ENCODE data around the gene SNRPA.

SNRPA gene

DNA sequence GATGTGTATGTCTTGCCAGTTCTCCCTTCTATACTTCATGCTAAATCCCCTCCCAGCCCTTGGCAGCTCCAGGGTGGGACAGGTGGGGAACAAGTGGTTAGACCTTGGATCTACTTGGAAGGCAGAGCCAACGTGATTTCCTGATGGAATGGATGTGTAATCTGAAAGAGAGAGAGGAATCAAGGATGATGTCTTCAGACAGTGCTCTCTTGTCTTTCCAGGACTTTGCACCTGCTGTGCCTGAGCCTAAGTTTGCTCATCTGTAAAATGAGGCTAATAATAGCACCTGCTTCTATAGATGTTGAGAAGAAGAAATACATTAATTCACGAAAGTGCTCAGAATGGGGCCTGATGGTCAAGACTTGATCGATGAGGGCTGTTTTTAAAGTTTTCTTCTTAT, 41.0 kb downstream of the SNRPA start:
- TF ChIP-seq, protein P1, sequence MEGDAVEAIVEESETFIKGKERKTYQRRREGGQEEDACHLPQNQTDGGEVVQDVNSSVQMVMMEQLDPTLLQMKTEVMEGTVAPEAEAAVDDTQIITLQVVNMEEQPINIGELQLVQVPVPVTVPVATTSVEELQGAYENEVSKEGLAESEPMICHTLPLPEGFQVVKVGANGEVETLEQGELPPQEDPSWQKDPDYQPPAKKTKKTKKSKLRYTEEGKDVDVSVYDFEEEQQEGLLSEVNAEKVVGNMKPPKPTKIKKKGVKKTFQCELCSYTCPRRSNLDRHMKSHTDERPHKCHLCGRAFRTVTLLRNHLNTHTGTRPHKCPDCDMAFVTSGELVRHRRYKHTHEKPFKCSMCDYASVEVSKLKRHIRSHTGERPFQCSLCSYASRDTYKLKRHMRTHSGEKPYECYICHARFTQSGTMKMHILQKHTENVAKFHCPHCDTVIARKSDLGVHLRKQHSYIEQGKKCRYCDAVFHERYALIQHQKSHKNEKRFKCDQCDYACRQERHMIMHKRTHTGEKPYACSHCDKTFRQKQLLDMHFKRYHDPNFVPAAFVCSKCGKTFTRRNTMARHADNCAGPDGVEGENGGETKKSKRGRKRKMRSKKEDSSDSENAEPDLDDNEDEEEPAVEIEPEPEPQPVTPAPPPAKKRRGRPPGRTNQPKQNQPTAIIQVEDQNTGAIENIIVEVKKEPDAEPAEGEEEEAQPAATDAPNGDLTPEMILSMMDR (IDR thresholded peaks at IDR 0.05; ENCODE audit: low read length): no peak
- no peak for TF ChIP-seq EZH2 (IDR thresholded peaks at IDR 0.05; ENCODE audit: borderline replicate concordance, low read length)
- Histone ChIP-seq H3K9me3 (ENCODE audit: low read length) (no peaks in the 10 kb centered on the region), H4K20me1 (ENCODE audit: insufficient read depth, low read length) (no peaks in the 10 kb centered on the region), H2AFZ (ENCODE audit: low read length) (no peak overlapping the region), H3K79me2 (ENCODE audit: insufficient read depth, low read length) (no peaks in the 10 kb centered on the region), H3K27me3 (ENCODE audit: insufficient read depth, low read length) (no peaks in the 10 kb centered on the region), H3K27ac (ENCODE audit: low read depth, low read length, poor library complexity, severe bottlenecking) (peak overlapping the region; percentile 39), H3K9ac (ENCODE audit: low read length) (no peak overlapping the region), H3K36me3 (ENCODE audit: insufficient read depth, low read length) (peaks cover 18% of the 10 kb centered on the region), H3K4me1 (ENCODE audit: insufficient read depth, low read length, severe bottlenecking) (peaks cover 14% of the 10 kb centered on the region), H3K9me2 (ENCODE audit: low read depth, low read length) (no peaks in the 10 kb centered on the region), H3F3A (ENCODE audit: insufficient read depth, low read length) (no peaks in the 10 kb centered on the region), H3K4me2 (ENCODE audit: low read length) (no peak overlapping the region), H3K4me3 (ENCODE audit: low read depth, low read length, poor library complexity, severe bottlenecking) (no peak overlapping the region)

DNA sequence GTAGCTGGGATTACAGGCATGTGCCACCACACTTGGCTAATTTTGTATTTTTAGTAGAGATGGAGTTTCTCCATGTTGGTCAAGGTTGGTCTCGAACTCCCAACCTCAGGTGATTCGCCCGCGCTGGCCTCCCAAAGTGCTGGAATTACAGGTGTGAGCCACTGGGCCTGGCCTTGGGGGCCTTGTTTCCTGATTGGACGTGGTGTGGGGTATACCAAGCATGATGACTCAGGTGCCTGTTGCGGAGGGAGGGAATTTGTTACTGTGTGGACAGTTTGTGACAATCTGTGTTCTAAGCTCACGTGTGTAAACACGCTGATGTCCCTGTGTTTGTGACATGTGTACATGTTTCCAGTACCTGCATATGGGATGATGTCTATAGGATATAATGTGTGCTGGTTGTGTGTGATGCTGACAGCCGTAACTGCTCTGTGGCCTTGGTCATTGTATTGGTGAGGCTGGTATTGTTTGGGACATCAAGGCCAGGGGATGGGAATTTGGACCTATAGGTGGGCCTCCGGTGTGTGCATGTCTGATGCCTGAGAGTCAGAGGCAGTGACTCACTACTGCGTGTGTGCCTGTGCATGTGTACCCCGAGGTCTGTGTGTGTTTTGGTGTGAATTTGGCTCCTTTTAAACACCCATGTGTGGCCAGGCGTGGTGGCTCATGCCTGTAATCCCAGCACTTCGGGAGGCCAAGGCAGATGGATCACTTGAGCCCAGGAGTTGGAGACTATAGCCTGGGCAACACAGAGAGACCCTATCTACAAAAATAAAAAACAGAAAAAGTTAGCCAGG, 46.4 kb downstream of the SNRPA start:
- Histone ChIP-seq H3K9ac (ENCODE audit: low read length) (peak overlapping the region; percentile 69; the same call in 1 of the 2 replicates), H4K20me1 (ENCODE audit: insufficient read depth, low read length) (no peaks in the 10 kb centered on the region), H3F3A (ENCODE audit: insufficient read depth, low read length) (no peaks in the 10 kb centered on the region), H3K9me2 (ENCODE audit: low read depth, low read length) (no peaks in the 10 kb centered on the region), H3K9me3 (ENCODE audit: low read length) (no peaks in the 10 kb centered on the region), H3K27me3 (ENCODE audit: insufficient read depth, low read length) (no peaks in the 10 kb centered on the region), H3K36me3 (ENCODE audit: insufficient read depth, low read length) (peaks cover 19% of the 10 kb centered on the region; the same call in 1 of the 2 replicates), H3K27ac (ENCODE audit: low read depth, low read length, poor library complexity, severe bottlenecking) (peak overlapping the region; percentile 89), H3K4me2 (ENCODE audit: low read length) (peak overlapping the region; percentile 72; the same call in 1 of the 2 replicates), H3K4me3 (ENCODE audit: low read depth, low read length, poor library complexity, severe bottlenecking) (no peak overlapping the region), H3K4me1 (ENCODE audit: insufficient read depth, low read length, severe bottlenecking) (peaks cover 36% of the 10 kb centered on the region), H2AFZ (ENCODE audit: low read length) (no peak overlapping the region), H3K79me2 (ENCODE audit: insufficient read depth, low read length) (peaks cover 27% of the 10 kb centered on the region)
- no peak for TF ChIP-seq EZH2 (IDR thresholded peaks at IDR 0.05; ENCODE audit: borderline replicate concordance, low read length)
- TF ChIP-seq, protein P1 (IDR thresholded peaks at IDR 0.05; ENCODE audit: low read length): no peak

DNA sequence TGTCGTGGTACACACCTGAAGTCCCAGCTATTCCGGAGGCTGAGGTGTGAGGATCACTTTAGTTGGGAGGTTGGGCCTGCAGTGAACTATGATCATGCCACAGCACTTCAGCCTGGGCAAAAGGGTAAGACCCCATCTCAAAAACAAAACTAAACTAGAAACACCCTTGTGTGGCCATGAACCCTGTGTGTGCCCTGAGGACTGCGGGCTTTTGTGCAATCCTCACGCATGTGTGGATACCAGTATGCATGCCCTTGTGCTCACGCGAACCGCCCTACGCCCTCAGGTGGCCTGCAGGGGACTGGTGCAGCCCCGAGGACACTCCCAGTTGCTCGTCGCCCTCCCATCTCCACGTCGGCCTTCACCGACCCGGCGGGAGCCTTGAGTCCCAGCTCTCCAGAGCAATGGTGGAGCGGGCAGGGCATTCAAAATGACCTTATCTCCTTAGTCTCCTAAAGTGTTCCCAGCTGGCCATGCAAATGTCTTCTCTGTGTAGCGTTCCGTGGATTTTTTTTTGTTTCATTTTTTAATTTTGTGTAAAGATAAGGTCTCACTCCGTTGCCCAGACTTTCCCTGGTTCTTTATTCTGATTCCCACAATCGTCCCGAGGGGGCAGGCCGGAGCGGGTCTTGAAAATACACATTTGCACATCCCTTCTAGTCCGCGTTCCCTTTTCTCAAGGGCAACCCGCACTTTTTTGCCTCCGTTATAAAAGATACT, 47.1 kb downstream of the SNRPA start:
- Histone ChIP-seq H3K4me1 (ENCODE audit: insufficient read depth, low read length, severe bottlenecking) (peaks cover 42% of the 10 kb centered on the region), H3K36me3 (ENCODE audit: insufficient read depth, low read length) (peaks cover 26% of the 10 kb centered on the region; the same call in 1 of the 2 replicates), H3K9me3 (ENCODE audit: low read length) (no peaks in the 10 kb centered on the region), H3K27ac (ENCODE audit: low read depth, low read length, poor library complexity, severe bottlenecking) (peak overlapping the region; percentile 89), H3K4me3 (ENCODE audit: low read depth, low read length, poor library complexity, severe bottlenecking) (peak overlapping the region; percentile 56), H3F3A (ENCODE audit: insufficient read depth, low read length) (no peaks in the 10 kb centered on the region), H3K9me2 (ENCODE audit: low read depth, low read length) (no peaks in the 10 kb centered on the region), H3K79me2 (ENCODE audit: insufficient read depth, low read length) (peaks cover 28% of the 10 kb centered on the region), H3K9ac (ENCODE audit: low read length) (peak overlapping the region; percentile 69), H3K4me2 (ENCODE audit: low read length) (peak overlapping the region; percentile 72), H3K27me3 (ENCODE audit: insufficient read depth, low read length) (no peaks in the 10 kb centered on the region), H4K20me1 (ENCODE audit: insufficient read depth, low read length) (no peaks in the 10 kb centered on the region), H2AFZ (ENCODE audit: low read length) (no peak overlapping the region)
- TF ChIP-seq, protein P1 (IDR thresholded peaks at IDR 0.05; ENCODE audit: low read length): peak; percentile 50; the same call in 1 of the 2 replicates
- no peak for TF ChIP-seq EZH2 (IDR thresholded peaks at IDR 0.05; ENCODE audit: borderline replicate concordance, low read length)

Measured in OCI-LY1 (cell line).